Measurements from ENCODE around the gene NOLC1. TPM values are rescaled to one million over a fixed set of nuclear protein-coding genes. Genes with fewer than 3 reads are reported as not detected.

Gene NOLC1
- total RNA-seq, 1 donor from 2014 or later = 88.0 TPM

- TF ChIP-seq, protein P1, sequence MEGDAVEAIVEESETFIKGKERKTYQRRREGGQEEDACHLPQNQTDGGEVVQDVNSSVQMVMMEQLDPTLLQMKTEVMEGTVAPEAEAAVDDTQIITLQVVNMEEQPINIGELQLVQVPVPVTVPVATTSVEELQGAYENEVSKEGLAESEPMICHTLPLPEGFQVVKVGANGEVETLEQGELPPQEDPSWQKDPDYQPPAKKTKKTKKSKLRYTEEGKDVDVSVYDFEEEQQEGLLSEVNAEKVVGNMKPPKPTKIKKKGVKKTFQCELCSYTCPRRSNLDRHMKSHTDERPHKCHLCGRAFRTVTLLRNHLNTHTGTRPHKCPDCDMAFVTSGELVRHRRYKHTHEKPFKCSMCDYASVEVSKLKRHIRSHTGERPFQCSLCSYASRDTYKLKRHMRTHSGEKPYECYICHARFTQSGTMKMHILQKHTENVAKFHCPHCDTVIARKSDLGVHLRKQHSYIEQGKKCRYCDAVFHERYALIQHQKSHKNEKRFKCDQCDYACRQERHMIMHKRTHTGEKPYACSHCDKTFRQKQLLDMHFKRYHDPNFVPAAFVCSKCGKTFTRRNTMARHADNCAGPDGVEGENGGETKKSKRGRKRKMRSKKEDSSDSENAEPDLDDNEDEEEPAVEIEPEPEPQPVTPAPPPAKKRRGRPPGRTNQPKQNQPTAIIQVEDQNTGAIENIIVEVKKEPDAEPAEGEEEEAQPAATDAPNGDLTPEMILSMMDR (conservative IDR thresholded peaks at IDR 0.05) = no peak
- Mint-ChIP-seq H3K27ac (no peak overlapping the region), H3K36me3 (peaks cover 52% of the 10 kb centered on the region), H3K9me3 (no peaks in the 10 kb centered on the region), H3K4me1 (ENCODE audit: unreplicated experiment) (peaks cover 16% of the 10 kb centered on the region), H3K27me3 (no peaks in the 10 kb centered on the region), H3K4me3 (no peak overlapping the region)
- DNase-seq (ENCODE audit: extremely low spot score, unreplicated experiment) = no peak
Measured at GRCh38 chr10:102139281-102140110, 12.7 kb upstream of the NOLC1 start.

GRCh38 chr10:102140218-102140617 is 12.0 kb upstream of the NOLC1 start:
- TF ChIP-seq, protein P1 (conservative IDR thresholded peaks at IDR 0.05) = no peak
- peaks cover 9% of the 10 kb centered on the region for H3K4me1 Mint-ChIP-seq (ENCODE audit: unreplicated experiment)
- no peaks in the 10 kb centered on the region for H3K9me3 Mint-ChIP-seq
- H3K36me3 Mint-ChIP-seq = peaks cover 53% of the 10 kb centered on the region
- H3K27ac Mint-ChIP-seq = no peak overlapping the region
- H3K4me3 Mint-ChIP-seq = no peak overlapping the region
- no peak for DNase-seq (ENCODE audit: extremely low spot score, unreplicated experiment)
- H3K27me3 Mint-ChIP-seq = no peaks in the 10 kb centered on the region

GRCh38 chr10:102140913-102141540 is 11.2 kb upstream of the NOLC1 start:
- Mint-ChIP-seq H3K4me1 (ENCODE audit: unreplicated experiment) (peaks cover 4% of the 10 kb centered on the region), H3K27ac (no peak overlapping the region), H3K4me3 (no peak overlapping the region), H3K27me3 (no peaks in the 10 kb centered on the region), H3K36me3 (peaks cover 53% of the 10 kb centered on the region), H3K9me3 (no peaks in the 10 kb centered on the region)
- TF ChIP-seq, protein P1 (conservative IDR thresholded peaks at IDR 0.05) = no peak
- DNase-seq (ENCODE audit: extremely low spot score, unreplicated experiment) = no peak

DNA sequence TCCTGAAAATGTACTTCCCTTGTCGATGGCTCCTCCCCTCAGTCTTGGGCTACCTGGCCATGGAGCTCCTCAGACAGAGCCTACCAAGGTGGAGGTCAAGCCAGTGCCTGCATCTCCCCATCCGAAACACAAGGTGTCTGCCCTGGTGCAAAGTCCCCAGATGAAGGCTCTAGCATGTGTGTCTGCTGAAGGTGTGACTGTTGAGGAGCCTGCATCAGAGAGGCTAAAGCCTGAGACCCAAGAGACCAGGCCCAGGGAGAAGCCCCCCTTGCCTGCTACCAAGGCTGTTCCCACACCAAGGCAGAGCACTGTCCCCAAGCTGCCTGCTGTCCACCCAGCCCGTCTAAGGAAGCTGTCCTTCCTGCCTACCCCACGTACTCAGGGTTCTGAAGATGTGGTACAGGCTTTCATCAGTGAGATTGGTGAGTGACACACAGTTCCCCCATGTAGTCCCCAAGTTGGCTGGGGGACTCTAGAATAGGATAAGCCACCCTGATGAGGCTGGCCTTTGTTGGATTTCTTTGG is 10.5 kb upstream of the NOLC1 start:
- TF ChIP-seq, protein P1 (conservative IDR thresholded peaks at IDR 0.05) = no peak
- Mint-ChIP-seq H3K27ac (peak overlapping the region; percentile 18), H3K27me3 (no peaks in the 10 kb centered on the region), H3K36me3 (peaks cover 57% of the 10 kb centered on the region), H3K4me1 (ENCODE audit: unreplicated experiment) (peaks cover 4% of the 10 kb centered on the region), H3K4me3 (no peak overlapping the region), H3K9me3 (no peaks in the 10 kb centered on the region)
- no peak for DNase-seq (ENCODE audit: extremely low spot score, unreplicated experiment)

- DNase-seq (ENCODE audit: extremely low spot score, unreplicated experiment) = no peak
- TF ChIP-seq, protein P1 (conservative IDR thresholded peaks at IDR 0.05) = no peak
- H3K9me3 Mint-ChIP-seq = no peaks in the 10 kb centered on the region
- peak overlapping the region; percentile 62 for H3K27ac Mint-ChIP-seq
- H3K27me3 Mint-ChIP-seq = no peaks in the 10 kb centered on the region
- H3K4me1 Mint-ChIP-seq (ENCODE audit: unreplicated experiment) = peaks cover 9% of the 10 kb centered on the region
- H3K36me3 Mint-ChIP-seq = peaks cover 45% of the 10 kb centered on the region
- H3K4me3 Mint-ChIP-seq = no peak overlapping the region
Measured at GRCh38 chr10:102146971-102147428, 5.2 kb upstream of the NOLC1 start.

All from type B pancreatic cell (in vitro differentiated cells).